Measurements from ENCODE around the gene TAS1R3. TPM values are rescaled to one million over a fixed set of nuclear protein-coding genes. Genes with fewer than 3 reads are reported as not detected.
A peak's percentile ranks its signal among the peaks of the same experiment; 100 is the strongest.

The TAS1R3 gene
- total and polyA plus RNA-seq, 12 donors, result 0.05 to 0.86 (median 0.56) TPM

- no peaks in the 10 kb centered on the region for H3K9me3 ChIP-seq (replicated peaks in 1 of 3)
- H3K27ac ChIP-seq, result peak within 1 kb of the TSS; percentile 79 to 97 (median 95)
- peaks cover 40 to 45% of the 10 kb centered on the region in 2 donors for H3K4me1 ChIP-seq (replicated peaks in 1 of 2)
- intact Hi-C loops (cut with DNase I), result no loop called here
- peak within 1 kb of the TSS; percentile 62 to 97 (median 82) for H3K4me3 ChIP-seq
- peaks cover 0 to 32% of the 10 kb centered on the region in 2 donors for H3K36me3 ChIP-seq (replicated peaks in 1 of 2)
- H3K27me3 ChIP-seq, result no peaks in the 10 kb centered on the region
- peak; percentile 85 to 93 (median 89) for DNase-seq
- peak in 2 of 6 experiments; percentile 13 to 16 for TF ChIP-seq CTCF (IDR thresholded peaks at IDR 0.05)
- TF ChIP-seq POLR2A (IDR thresholded peaks at IDR 0.05), result peak in 1 of 2 donors; percentile 53
- 1% methylated on average over 105 to 122 of the region's 131 CpGs; no CpG with 5 or more reads in 2 of the 4 donors for WGBS, 4 donors
Observed at GRCh38 chr1:1307923-1308755, 22.9 kb upstream of the TAS1R3 start, which contains the start of the genes ACAP3 and PUSL1. Gene ACAP3, minus strand, starts transcription at chr1:1307930. Its CDS starts 115 bp downstream, at chr1:1307815. Gene PUSL1, plus strand, starts transcription at chr1:1308597. Its CDS starts 47 bp downstream, at chr1:1308644.

DNA sequence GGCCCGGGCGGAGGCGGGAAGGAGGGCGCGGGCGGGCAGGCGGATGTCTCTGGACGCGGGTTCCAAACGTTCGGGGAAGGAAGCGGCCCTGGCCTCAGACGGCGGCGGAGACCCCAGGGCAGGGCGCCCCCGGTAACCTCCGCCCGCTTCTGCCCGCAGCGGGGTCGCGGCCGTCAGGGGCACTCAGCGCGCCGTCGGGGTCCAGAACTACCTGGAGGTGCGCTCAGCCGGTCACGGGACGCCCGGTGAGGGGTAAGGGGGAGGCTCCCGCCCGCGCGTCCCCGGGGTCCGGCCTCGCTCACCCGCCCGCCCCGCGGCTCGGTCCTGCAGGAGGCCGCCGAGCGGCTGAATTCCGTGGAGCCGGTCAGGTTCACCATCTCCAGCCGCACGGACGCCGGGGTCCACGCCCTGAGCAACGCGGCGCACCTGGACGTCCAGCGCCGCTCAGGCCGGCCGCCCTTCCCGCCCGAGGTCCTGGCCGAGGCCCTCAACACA, 22.3 kb upstream of the TAS1R3 start:
- Histone ChIP-seq H3K27ac (peak overlapping the region; percentile 53 to 97 (median 95)), H3K4me3 (peak overlapping the region; percentile 62 to 97 (median 82)), H3K4me1 (replicated peaks in 1 of 2) (peaks cover 40 to 45% of the 10 kb centered on the region in 2 donors), H3K9me3 (replicated peaks in 1 of 3) (no peaks in the 10 kb centered on the region), H3K36me3 (replicated peaks in 1 of 2) (peaks cover 0 to 39% of the 10 kb centered on the region in 2 donors), H3K27me3 (no peaks in the 10 kb centered on the region)
- intact Hi-C loops (cut with DNase I), result no loop called here
- TF ChIP-seq POLR2A (IDR thresholded peaks at IDR 0.05) (no peak), CTCF (IDR thresholded peaks at IDR 0.05) (no peak)
- DNase-seq, result no peak
- WGBS, 4 donors, result 0% methylated on average over 10 to 66 of the region's 66 CpGs; no CpG with 5 or more reads in 1 of the 4 donors

GRCh38 chr1:1309251-1310108, 21.6 kb upstream of the TAS1R3 start:
- TF ChIP-seq POLR2A (IDR thresholded peaks at IDR 0.05) (no peak), CTCF (IDR thresholded peaks at IDR 0.05) (no peak)
- H3K36me3 ChIP-seq (replicated peaks in 1 of 2), result peaks cover 0 to 46% of the 10 kb centered on the region in 2 donors
- peak overlapping the region in 3 of 4 donors; percentile 78 to 97 (median 87) for H3K4me3 ChIP-seq
- no peaks in the 10 kb centered on the region for H3K27me3 ChIP-seq
- peak overlapping the region in 4 of 5 donors; percentile 79 to 97 (median 96) for H3K27ac ChIP-seq
- intact Hi-C loops (cut with DNase I), result no loop called here
- DNase-seq, result peak in 2 of 7 donors; percentile 53 to 69
- no peaks in the 10 kb centered on the region for H3K9me3 ChIP-seq (replicated peaks in 1 of 3)
- 20 to 45% (median 31%) methylated on average over 23 to 57 of the region's 57 CpGs for WGBS, 4 donors
- H3K4me1 ChIP-seq (replicated peaks in 1 of 2), result peaks cover 36 to 38% of the 10 kb centered on the region in 2 donors

GRCh38 chr1:1310109-1310385, 21.0 kb upstream of the TAS1R3 start:
- Histone ChIP-seq H3K9me3 (replicated peaks in 1 of 3) (no peaks in the 10 kb centered on the region), H3K4me3 (no peak overlapping the region), H3K27me3 (no peaks in the 10 kb centered on the region), H3K4me1 (replicated peaks in 1 of 2) (peaks cover 30 to 33% of the 10 kb centered on the region in 2 donors), H3K36me3 (replicated peaks in 1 of 2) (peaks cover 0 to 52% of the 10 kb centered on the region in 2 donors), H3K27ac (no peak overlapping the region)
- WGBS, 4 donors, result 75 to 92% (median 90%) methylated on average over 2 to 3 of the region's 3 CpGs; no CpG with 5 or more reads in 1 of the 4 donors
- DNase-seq, result no peak
- TF ChIP-seq CTCF (IDR thresholded peaks at IDR 0.05) (no peak), POLR2A (IDR thresholded peaks at IDR 0.05) (no peak)
- intact Hi-C loops (cut with DNase I), result no loop called here

All from adrenal gland (tissue), 12 donors.